ENCODE measurements around the gene ANKRD35.

The ANKRD35 gene

DNA sequence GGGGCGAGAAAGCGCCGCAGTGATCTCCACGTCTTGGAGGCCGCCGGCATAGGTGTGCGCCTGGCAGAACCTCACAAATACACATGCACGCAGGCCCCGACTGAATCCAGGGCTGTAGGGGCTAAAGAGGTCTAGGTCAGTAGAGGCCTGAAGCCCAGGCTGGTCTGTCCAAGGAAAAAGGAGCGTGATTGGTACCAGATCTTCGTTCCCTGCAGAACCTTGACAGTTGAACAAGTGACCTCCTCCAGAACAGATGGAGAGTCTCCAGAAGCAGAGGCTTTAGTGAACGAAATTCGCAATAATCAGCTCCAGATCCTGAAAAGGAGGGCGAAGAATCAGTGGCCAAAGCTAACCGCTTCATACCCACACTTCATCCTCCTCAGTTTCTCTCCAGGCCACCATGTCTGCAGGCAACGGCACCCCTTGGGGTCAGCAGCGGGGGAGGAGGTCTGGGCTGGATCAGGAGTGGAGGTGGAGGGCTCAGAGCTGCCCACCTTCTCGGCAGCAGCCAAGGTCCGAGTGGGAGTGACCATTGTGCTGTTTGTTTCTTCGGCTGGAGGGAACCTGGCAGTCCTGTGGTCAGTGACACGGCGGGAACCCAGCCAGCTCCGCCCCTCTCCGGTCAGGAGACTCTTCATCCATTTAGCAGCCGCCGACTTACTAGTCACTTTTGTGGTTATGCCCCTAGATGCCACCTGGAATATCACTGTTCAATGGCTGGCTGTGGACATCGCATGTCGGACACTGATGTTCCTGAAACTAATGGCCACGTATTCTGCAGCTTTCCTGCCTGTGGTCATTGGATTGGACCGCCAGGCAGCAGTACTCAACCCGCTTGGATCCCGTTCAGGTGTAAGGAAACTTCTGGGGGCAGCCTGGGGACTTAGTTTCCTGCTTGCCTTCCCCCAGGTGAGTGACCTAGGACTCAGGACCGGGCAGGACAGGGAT, 33.6 kb upstream of the ANKRD35 start:
- peak; percentile 48 for DNase-seq
- Histone ChIP-seq H3K27me3 (replicated peaks) (no peaks in the 10 kb centered on the region), H3K27ac (peak overlapping the region; percentile 89), H3K36me3 (replicated peaks) (peaks cover 8% of the 10 kb centered on the region), H3K4me3 (ENCODE audit: low read depth, low read length) (peak overlapping the region; percentile 92)
- in situ Hi-C loops (cut with HindIII; ENCODE audit: low pct_ligation_motif_present, low sequenced_read_pairs) = no loop called here
- TF ChIP-seq, protein P1, sequence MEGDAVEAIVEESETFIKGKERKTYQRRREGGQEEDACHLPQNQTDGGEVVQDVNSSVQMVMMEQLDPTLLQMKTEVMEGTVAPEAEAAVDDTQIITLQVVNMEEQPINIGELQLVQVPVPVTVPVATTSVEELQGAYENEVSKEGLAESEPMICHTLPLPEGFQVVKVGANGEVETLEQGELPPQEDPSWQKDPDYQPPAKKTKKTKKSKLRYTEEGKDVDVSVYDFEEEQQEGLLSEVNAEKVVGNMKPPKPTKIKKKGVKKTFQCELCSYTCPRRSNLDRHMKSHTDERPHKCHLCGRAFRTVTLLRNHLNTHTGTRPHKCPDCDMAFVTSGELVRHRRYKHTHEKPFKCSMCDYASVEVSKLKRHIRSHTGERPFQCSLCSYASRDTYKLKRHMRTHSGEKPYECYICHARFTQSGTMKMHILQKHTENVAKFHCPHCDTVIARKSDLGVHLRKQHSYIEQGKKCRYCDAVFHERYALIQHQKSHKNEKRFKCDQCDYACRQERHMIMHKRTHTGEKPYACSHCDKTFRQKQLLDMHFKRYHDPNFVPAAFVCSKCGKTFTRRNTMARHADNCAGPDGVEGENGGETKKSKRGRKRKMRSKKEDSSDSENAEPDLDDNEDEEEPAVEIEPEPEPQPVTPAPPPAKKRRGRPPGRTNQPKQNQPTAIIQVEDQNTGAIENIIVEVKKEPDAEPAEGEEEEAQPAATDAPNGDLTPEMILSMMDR (IDR thresholded peaks at IDR 0.05; ENCODE audit: low read depth, low read length, missing control alignments) = peak; percentile 5

DNA sequence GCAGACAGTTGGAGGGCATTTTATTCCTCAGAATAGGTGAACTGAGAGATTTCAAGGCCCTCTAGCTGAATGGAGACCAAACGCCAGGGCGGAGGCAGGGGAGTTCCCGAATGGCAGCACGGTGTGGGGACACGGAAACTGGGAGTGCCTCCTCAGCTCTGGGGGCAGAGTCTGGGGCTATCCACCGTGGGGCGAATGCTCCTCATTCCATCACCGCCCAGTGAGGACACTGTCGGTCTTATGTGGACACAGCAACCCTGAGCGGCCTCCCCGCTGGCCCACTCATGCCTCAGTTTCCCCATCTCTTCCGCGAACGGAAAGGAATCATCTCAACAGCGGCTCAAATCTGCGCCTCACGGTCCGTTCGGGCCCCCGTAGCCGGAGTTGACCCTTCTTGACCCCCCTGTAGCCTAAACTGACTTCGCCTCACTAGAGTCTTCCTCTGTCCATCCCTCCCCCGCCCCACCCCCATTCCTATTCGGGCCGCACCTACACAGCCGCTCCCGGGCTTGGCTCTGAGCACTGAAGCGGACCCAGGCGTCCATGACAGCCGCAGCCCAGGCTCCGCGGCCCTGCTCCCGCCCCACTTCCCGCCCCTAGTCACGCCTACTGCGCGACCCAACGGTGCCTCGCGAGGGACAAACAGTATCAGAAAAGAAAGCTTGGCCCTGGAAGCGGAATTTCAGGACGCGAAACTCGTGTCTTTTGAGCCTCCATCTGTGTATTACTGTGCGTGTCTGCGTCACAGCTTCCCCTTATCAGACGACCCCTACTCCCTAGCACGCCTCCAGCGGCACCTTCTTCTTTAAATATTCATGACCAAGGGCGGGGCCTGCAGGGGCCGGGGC, 32.7 kb upstream of the ANKRD35 start, which contains the start of gene PEX11B:
Gene PEX11B (minus strand): TSS at position 574 of the 848 bp plus-strand sequence. CDS start 29 bp downstream, at position 545.
- TF ChIP-seq, protein P1 (IDR thresholded peaks at IDR 0.05; ENCODE audit: low read depth, low read length, missing control alignments) = no peak
- Histone ChIP-seq H3K36me3 (replicated peaks) (peaks cover 8% of the 10 kb centered on the region), H3K27ac (peak within 1 kb of the TSS; percentile 89), H3K27me3 (replicated peaks) (no peaks in the 10 kb centered on the region), H3K4me3 (ENCODE audit: low read depth, low read length) (peak within 1 kb of the TSS; percentile 92)
- peak; percentile 87 for DNase-seq
- in situ Hi-C loops (cut with HindIII; ENCODE audit: low pct_ligation_motif_present, low sequenced_read_pairs) = no loop called here

DNA sequence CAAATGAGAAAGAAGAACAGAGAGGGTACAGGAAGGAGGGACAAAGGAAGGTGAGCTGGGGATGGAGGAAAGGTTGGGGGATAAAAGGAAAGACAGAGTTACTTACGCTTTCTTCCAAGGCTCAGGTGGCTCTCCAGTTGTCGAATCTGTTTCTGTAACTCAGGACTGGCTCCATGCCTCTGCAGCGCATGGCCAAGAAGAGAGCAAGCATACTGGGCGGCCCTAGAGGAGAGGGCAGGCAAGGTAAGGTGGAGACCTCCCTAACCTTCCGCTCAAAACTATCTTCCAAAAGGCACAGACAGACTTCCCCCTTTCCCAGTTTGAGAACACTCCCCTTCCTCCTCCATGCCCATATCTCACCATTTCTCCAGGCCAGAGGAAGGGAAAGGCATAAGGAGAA, 31.9 kb upstream of the ANKRD35 start:
- Histone ChIP-seq H3K27ac (no peak overlapping the region), H3K27me3 (replicated peaks) (no peaks in the 10 kb centered on the region), H3K4me3 (ENCODE audit: low read depth, low read length) (peak overlapping the region; percentile 92), H3K36me3 (replicated peaks) (peaks cover 11% of the 10 kb centered on the region)
- DNase-seq = no peak
- in situ Hi-C loops (cut with HindIII; ENCODE audit: low pct_ligation_motif_present, low sequenced_read_pairs) = no loop called here
- TF ChIP-seq, protein P1 (IDR thresholded peaks at IDR 0.05; ENCODE audit: low read depth, low read length, missing control alignments) = no peak

- in situ Hi-C loops (cut with HindIII; ENCODE audit: low pct_ligation_motif_present, low sequenced_read_pairs) = no loop called here
- H3K27me3 ChIP-seq (replicated peaks) = no peaks in the 10 kb centered on the region
Observed at GRCh38 chr1:145916745-145917144, 31.1 kb upstream of the ANKRD35 start.

DNA sequence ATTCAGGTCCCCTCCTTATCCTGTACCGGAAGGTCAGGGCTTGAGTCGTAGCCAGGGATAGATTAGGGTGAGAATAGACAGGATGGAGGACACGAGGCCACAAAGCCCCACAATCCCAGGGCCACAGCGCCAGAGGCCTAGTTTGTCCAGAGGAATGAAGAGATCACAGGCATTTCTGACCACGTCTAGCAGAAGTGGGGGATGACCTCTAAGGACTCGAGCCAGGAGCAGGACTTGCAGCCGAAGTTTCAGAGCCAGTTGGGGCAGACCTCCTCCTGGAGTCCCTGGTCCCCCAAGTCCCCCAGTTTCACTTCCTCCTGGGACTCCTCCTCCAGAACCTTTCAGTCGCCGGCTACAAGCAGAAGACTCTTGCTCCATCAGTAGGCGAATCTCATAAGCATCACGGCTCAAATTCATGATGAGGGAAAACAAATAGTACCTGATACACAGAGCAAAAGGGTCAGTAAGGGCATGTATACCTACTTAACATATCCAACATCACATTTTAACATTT, 26.5 kb upstream of the ANKRD35 start:
- TF ChIP-seq, protein P1 (IDR thresholded peaks at IDR 0.05; ENCODE audit: low read depth, low read length, missing control alignments) = no peak
- in situ Hi-C loops (cut with HindIII; ENCODE audit: low pct_ligation_motif_present, low sequenced_read_pairs) = no loop called here
- no peak overlapping the region for H3K27ac ChIP-seq
- peaks cover 19% of the 10 kb centered on the region for H3K36me3 ChIP-seq (replicated peaks)
- H3K27me3 ChIP-seq (replicated peaks) = no peaks in the 10 kb centered on the region
- no peak for DNase-seq
- H3K4me3 ChIP-seq (ENCODE audit: low read depth, low read length) = no peak overlapping the region

More at GRCh38 chr1:145916745-145917144, 31.1 kb upstream of the ANKRD35 start:
- TF ChIP-seq, protein P1 (IDR thresholded peaks at IDR 0.05; ENCODE audit: low read depth, low read length, missing control alignments) = no peak
- Histone ChIP-seq H3K4me3 (ENCODE audit: low read depth, low read length) (no peak overlapping the region), H3K36me3 (replicated peaks) (peaks cover 16% of the 10 kb centered on the region), H3K27ac (no peak overlapping the region)
- peak; percentile 13 for DNase-seq

Measured in brain microvascular endothelial cell (primary cell).